ENCODE measurements around the gene NDUFS4.
"Not testable (repeated sequence)": the region's sequence is repeated elsewhere in the genome, so short reads cannot be mapped to it uniquely, and the experiment has no call there.

Gene NDUFS4

GRCh38 chr5:53575101-53575500, 14.7 kb downstream of the NDUFS4 start:
- no peak for DNase-seq (ENCODE audit: low read depth in 2 of 2)

GRCh38 chr5:53575831-53576230, 15.4 kb downstream of the NDUFS4 start:
- DNase-seq (ENCODE audit: low read depth in 2 of 2) = no peak

- no peak for DNase-seq (ENCODE audit: low read depth in 2 of 2)
Measured at GRCh38 chr5:53576674-53577073, 16.2 kb downstream of the NDUFS4 start.

- DNase-seq (ENCODE audit: low read depth in 2 of 2) = no peak
Measured at GRCh38 chr5:53578854-53579253, 18.4 kb downstream of the NDUFS4 start.

GRCh38 chr5:53580547-53580946, 20.1 kb downstream of the NDUFS4 start:
- DNase-seq (ENCODE audit: low read depth in 2 of 2) = no peak

- no peak for DNase-seq (ENCODE audit: low read depth in 2 of 2)
Measured at GRCh38 chr5:53582225-53582624, 21.8 kb downstream of the NDUFS4 start.

GRCh38 chr5:53590759-53591158, 30.3 kb downstream of the NDUFS4 start:
- no peak for DNase-seq (ENCODE audit: low read depth in 2 of 2)

- no peak for DNase-seq (ENCODE audit: low read depth in 2 of 2)
Measured at GRCh38 chr5:53594419-53594818, 34.0 kb downstream of the NDUFS4 start.

- DNase-seq (ENCODE audit: low read depth in 2 of 2) = no peak
Measured at GRCh38 chr5:53597894-53598293, 37.5 kb downstream of the NDUFS4 start.

- DNase-seq (ENCODE audit: low read depth in 2 of 2) = no peak
Measured at GRCh38 chr5:53601570-53601969, 41.1 kb downstream of the NDUFS4 start.

GRCh38 chr5:53603009-53603687, 42.7 kb downstream of the NDUFS4 start:
- DNase-seq (ENCODE audit: low read depth in 2 of 2) = no peak

GRCh38 chr5:53604309-53604708, 43.9 kb downstream of the NDUFS4 start:
- no peak for DNase-seq (ENCODE audit: low read depth in 2 of 2)

GRCh38 chr5:53607886-53608285, 47.4 kb downstream of the NDUFS4 start:
- no peak for DNase-seq (ENCODE audit: low read depth in 2 of 2)

GRCh38 chr5:53608897-53609296, 48.5 kb downstream of the NDUFS4 start:
- not testable (repeated sequence) for DNase-seq (ENCODE audit: low read depth in 2 of 2)

GRCh38 chr5:53613061-53613460, 52.6 kb downstream of the NDUFS4 start:
- DNase-seq (ENCODE audit: low read depth in 2 of 2) = no peak

GRCh38 chr5:53613536-53613935, 53.1 kb downstream of the NDUFS4 start:
- no peak for DNase-seq (ENCODE audit: low read depth in 2 of 2)

GRCh38 chr5:53614376-53614885, 54.0 kb downstream of the NDUFS4 start:
- no peak for DNase-seq (ENCODE audit: low read depth in 2 of 2)

- no peak for DNase-seq (ENCODE audit: low read depth in 2 of 2)
Measured at GRCh38 chr5:53616939-53617549, 56.6 kb downstream of the NDUFS4 start.

- no peak for DNase-seq (ENCODE audit: low read depth in 2 of 2)
Measured at GRCh38 chr5:53631251-53631650, 70.8 kb downstream of the NDUFS4 start.

- DNase-seq (ENCODE audit: low read depth in 2 of 2) = no peak
Measured at GRCh38 chr5:53642061-53642460, 81.6 kb downstream of the NDUFS4 start.

- no peak for DNase-seq (ENCODE audit: low read depth in 2 of 2)
Measured at GRCh38 chr5:53643445-53643844, 83.0 kb downstream of the NDUFS4 start.

- DNase-seq (ENCODE audit: low read depth in 2 of 2) = no peak
Measured at GRCh38 chr5:53645078-53645477, 84.6 kb downstream of the NDUFS4 start.

GRCh38 chr5:53649352-53649751, 88.9 kb downstream of the NDUFS4 start:
- DNase-seq (ENCODE audit: low read depth in 2 of 2) = no peak
